ENCODE data around the gene NFATC4.
"Not testable (repeated sequence)": the region's sequence is repeated elsewhere in the genome, so short reads cannot be mapped to it uniquely, and the experiment has no call there.

NFATC4 gene

GRCh38 chr14:24348186-24348585 lies 19.8 kb upstream of the NFATC4 start:
- no peak overlapping the region for H3K4me3 ChIP-seq (ENCODE audit: low read depth, low read length)
- no peak for TF ChIP-seq CTCF (IDR thresholded peaks at IDR 0.05; ENCODE audit: low read depth, low read length, missing control alignments)
- DNase-seq (ENCODE audit: low read depth): no peak

- no peak for DNase-seq (ENCODE audit: low read depth)
- no peak for TF ChIP-seq CTCF (IDR thresholded peaks at IDR 0.05; ENCODE audit: low read depth, low read length, missing control alignments)
Measured at GRCh38 chr14:24349742-24350141, 18.2 kb upstream of the NFATC4 start.

GRCh38 chr14:24351517-24351916 lies 16.5 kb upstream of the NFATC4 start:
- no peak for TF ChIP-seq CTCF (IDR thresholded peaks at IDR 0.05; ENCODE audit: low read depth, low read length, missing control alignments)
- DNase-seq (ENCODE audit: low read depth): no peak
- no peak overlapping the region for H3K4me3 ChIP-seq (ENCODE audit: low read depth, low read length)

More at GRCh38 chr14:24349742-24350141, 18.2 kb upstream of the NFATC4 start:
- no peak overlapping the region for H3K4me3 ChIP-seq (ENCODE audit: low read depth, low read length)

- no peak for TF ChIP-seq CTCF (IDR thresholded peaks at IDR 0.05; ENCODE audit: low read depth, low read length, missing control alignments)
- no peak overlapping the region for H3K4me3 ChIP-seq (ENCODE audit: low read depth, low read length)
- no peak for DNase-seq (ENCODE audit: low read depth)
Measured at GRCh38 chr14:24353559-24354481, 14.2 kb upstream of the NFATC4 start.

- not testable (repeated sequence) for DNase-seq (ENCODE audit: low read depth); H3K4me3 ChIP-seq (ENCODE audit: low read depth, low read length)
Measured at GRCh38 chr14:24354482-24354825, 13.5 kb upstream of the NFATC4 start.

- H3K4me3 ChIP-seq (ENCODE audit: low read depth, low read length): no peak overlapping the region
- no peak for DNase-seq (ENCODE audit: low read depth)
- no peak for TF ChIP-seq CTCF (IDR thresholded peaks at IDR 0.05; ENCODE audit: low read depth, low read length, missing control alignments)
Measured at GRCh38 chr14:24355009-24355408, 13.0 kb upstream of the NFATC4 start.

GRCh38 chr14:24356208-24356607 lies 11.8 kb upstream of the NFATC4 start:
- no peak overlapping the region for H3K4me3 ChIP-seq (ENCODE audit: low read depth, low read length)
- DNase-seq (ENCODE audit: low read depth): no peak
- no peak for TF ChIP-seq CTCF (IDR thresholded peaks at IDR 0.05; ENCODE audit: low read depth, low read length, missing control alignments)
